Stimulated activated CD4-positive, alpha-beta T cell treated with anti-CD3 and anti-CD28 coated beads, Interleukin-15, amount 100 ng/mL, for 24 hours (primary cell): ENCODE measurements around the gene VCAM1.

ENCODE experiments used
- DNase-seq: peaks from one replicate; pipeline ENCODE4 v3.0.0-alpha.2; 2020

VCAM1 gene

GRCh38 chr1:100782473-100783039 lies 63.0 kb downstream of the VCAM1 start:
- DNase-seq = no peak

GRCh38 chr1:100785470-100786052 lies 66.0 kb downstream of the VCAM1 start:
- DNase-seq = no peak

- DNase-seq = no peak
Observed at GRCh38 chr1:100786870-100787269, 67.3 kb downstream of the VCAM1 start.
